GM23248 (cell line): ENCODE data around the gene MEGF11. TPM values are rescaled to one million over a fixed set of nuclear protein-coding genes. Genes with fewer than 3 reads are reported as not detected.

Experiments
- DNase-seq: peaks from one replicate; pipeline ENCODE4 v3.0.0-alpha.2; 2015
- H2AFZ ChIP-seq: fragments of 200-600 bp; sonication (generic); 2 replicates; pipeline ENCODE4 v1.6.1; 2016; ENCODE audit warnings: antibody characterized with exemption
- H3F3A ChIP-seq: fragments of 200-600 bp; sonication (generic); 2 replicates; pipeline ENCODE4 v1.6.1; 2016; ENCODE audit warnings: mild to moderate bottlenecking, antibody characterized with exemption, mixed run types; ENCODE audit not compliant: insufficient read depth
- H3K27ac ChIP-seq: fragments of 200-600 bp; sonication (generic); 2 replicates; pipeline ENCODE4 v1.5.1; 2016; ENCODE audit warnings: mild to moderate bottlenecking
- H3K27me3 ChIP-seq: fragments of 200-600 bp; sonication (generic); replicated peaks from 2 replicates; pipeline ENCODE4 v1.6.1; 2016; ENCODE audit warnings: mild to moderate bottlenecking; ENCODE audit not compliant: insufficient read depth
- H3K36me3 ChIP-seq: fragments of 200-600 bp; sonication (generic); 2 replicates; pipeline ENCODE4 v1.6.1; 2016; ENCODE audit warnings: low read depth, mild to moderate bottlenecking
- H3K4me1 ChIP-seq: fragments of 200-600 bp; sonication (generic); 2 replicates; pipeline ENCODE4 v1.6.1; 2016; ENCODE audit warnings: mild to moderate bottlenecking; ENCODE audit not compliant: insufficient read depth
- H3K4me2 ChIP-seq: fragments of 200-600 bp; sonication (generic); one replicate; pipeline ENCODE4 v1.6.1; 2016; ENCODE audit warnings: mild to moderate bottlenecking; ENCODE audit not compliant: unreplicated experiment
- H3K4me3 ChIP-seq: fragments of 200-600 bp; sonication (generic); 2 replicates; pipeline ENCODE4 v1.5.1; 2016; ENCODE audit warnings: mild to moderate bottlenecking
- H3K79me2 ChIP-seq: fragments of 200-600 bp; sonication (generic); 2 replicates; pipeline ENCODE4 v1.6.1; 2016; ENCODE audit warnings: mild to moderate bottlenecking; ENCODE audit not compliant: insufficient read depth
- H3K9ac ChIP-seq: fragments of 200-600 bp; sonication (generic); 2 replicates; pipeline ENCODE4 v1.6.1; 2016; ENCODE audit warnings: mild to moderate bottlenecking
- H3K9me2 ChIP-seq: fragments of 200-600 bp; sonication (generic); 2 replicates; pipeline ENCODE4 v1.6.1; 2016; ENCODE audit warnings: mixed run types, mild to moderate bottlenecking, moderate library complexity; ENCODE audit not compliant: insufficient read depth
- H3K9me3 ChIP-seq: fragments of 200-600 bp; sonication (generic); one replicate; pipeline ENCODE4 v1.6.1; 2017; ENCODE audit warnings: low read depth
- H4K20me1 ChIP-seq: fragments of 200-600 bp; sonication (generic); 2 replicates; pipeline ENCODE4 v1.6.0; 2016; ENCODE audit not compliant: insufficient read depth
- EZH2 ChIP-seq: fragments of 200-600 bp; sonication (generic); IDR thresholded peaks from 2 replicates; pipeline ENCODE4 v1.6.1; 2018; ENCODE audit warnings: antibody characterized with exemption, mild to moderate bottlenecking; ENCODE audit not compliant: insufficient read depth, poor library complexity, severe bottlenecking
- EZH2phosphoT487 ChIP-seq: fragments of 200-600 bp; sonication (generic); IDR thresholded peaks from 2 replicates; pipeline ENCODE4 v1.6.1; 2018; ENCODE audit warnings: antibody characterized with exemption, moderate library complexity, mild to moderate bottlenecking, low read depth; ENCODE audit not compliant: insufficient read depth
- WGBS, 2 experiments: methylation state at CpG; one replicate each; pipeline ENCODE4 v1.1.6; 2015 to 2017; ENCODE audit warnings: low lambda C conversion rate in 2 of 2, low coverage in 1 of 2; ENCODE audit errors: missing lambda C conversion rate in 2 of 2; 5-methylcytosine and 5-hydroxymethylcytosine counted together
- in situ Hi-C: fragments of 300-500 bp; cut with MboI; formaldehyde crosslinking; loops from 2 replicates; pipeline ENCODE4 v1.15.0; 2020
- polyA plus RNA-seq: library from polyadenylated mRNA; unstranded; fragments of >200 nt; fragmentation: Nextera tagmentation; extraction: Ambion mirVana; gene quantifications from 2 replicates; pipeline ENCODE4 v1.2.1, GENCODE V29; 2016
- total RNA-seq: library from RNA; depleted of rRNA; stranded (reverse); fragments of >200 nt; shearing (Covaris generic); gene quantifications from 2 replicates; pipeline ENCODE4 v1.2.3, GENCODE V29; 2014

MEGF11 gene
- total and polyA plus RNA-seq, 2 experiments from 2014 or later: 0.14 TPM; not detected in 1

- Histone ChIP-seq H4K20me1 (no peaks in the 10 kb centered on the region), H3F3A (no peaks in the 10 kb centered on the region), H3K27me3 (no peaks in the 10 kb centered on the region), H3K36me3 (no peaks in the 10 kb centered on the region), H3K4me3 (no peak overlapping the region), H3K9me2 (no peaks in the 10 kb centered on the region), H3K79me2 (no peaks in the 10 kb centered on the region), H3K4me1 (peaks cover 17% of the 10 kb centered on the region), H3K27ac (no peak overlapping the region), H2AFZ (no peak overlapping the region), H3K9ac (no peak overlapping the region), H3K9me3 (no peaks in the 10 kb centered on the region), H3K4me2 (no peak overlapping the region)
- in situ Hi-C loops: no loop called here
- WGBS, 2 experiments: 86 to 92% methylated on average over 9 of the region's 9 CpGs
- TF ChIP-seq EZH2phosphoT487 (no peak), EZH2 (no peak)
- no peak for DNase-seq
Measured at GRCh38 chr15:65919353-65919752, 334.2 kb downstream of the MEGF11 start.

- no peak for DNase-seq
- Histone ChIP-seq H3K27ac (no peak overlapping the region), H3F3A (no peaks in the 10 kb centered on the region; the same call in 1 of the 2 replicates), H4K20me1 (no peaks in the 10 kb centered on the region), H3K4me1 (peaks cover 17% of the 10 kb centered on the region), H3K4me3 (no peak overlapping the region), H3K9me3 (no peaks in the 10 kb centered on the region), H3K27me3 (no peaks in the 10 kb centered on the region), H3K36me3 (no peaks in the 10 kb centered on the region), H3K9me2 (no peaks in the 10 kb centered on the region), H3K79me2 (no peaks in the 10 kb centered on the region), H3K9ac (no peak overlapping the region), H3K4me2 (no peak overlapping the region), H2AFZ (no peak overlapping the region)
- TF ChIP-seq EZH2 (no peak), EZH2phosphoT487 (no peak)
- in situ Hi-C loops: no loop called here
- WGBS, 2 experiments: 97 to 99% methylated on average over 5 of the region's 5 CpGs
Measured at GRCh38 chr15:65918945-65919344, 334.6 kb downstream of the MEGF11 start.

DNA sequence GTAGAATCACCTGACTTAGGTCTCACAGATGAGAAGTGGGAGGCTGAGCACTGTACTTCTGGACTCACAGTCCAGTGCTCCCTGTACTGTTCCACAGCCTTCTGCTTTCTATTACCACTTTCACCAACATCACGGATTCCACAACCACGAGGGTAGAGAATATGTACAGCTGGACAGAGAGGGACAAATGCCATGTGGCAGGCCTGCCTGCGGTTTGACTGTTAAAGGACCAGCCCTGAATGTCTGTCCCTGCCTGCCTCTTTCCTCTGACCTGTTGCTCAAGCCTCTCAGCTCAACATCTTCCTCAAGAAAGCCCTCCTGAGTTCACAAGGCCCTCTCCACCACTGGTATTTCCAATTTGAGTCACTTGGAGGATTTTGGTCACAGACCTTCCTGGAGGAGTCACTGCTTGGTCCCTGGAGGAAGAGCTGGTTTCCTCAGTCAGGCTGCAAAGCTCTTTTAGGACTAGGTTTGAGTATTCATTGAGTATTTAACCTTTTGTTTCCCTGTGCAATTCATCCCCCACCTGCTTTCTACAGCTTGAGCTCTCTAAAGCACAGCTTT lies 335.1 kb downstream of the MEGF11 start:
- Histone ChIP-seq H3K36me3 (no peaks in the 10 kb centered on the region), H3K79me2 (no peaks in the 10 kb centered on the region), H2AFZ (no peak overlapping the region), H3K27me3 (no peaks in the 10 kb centered on the region), H3F3A (no peaks in the 10 kb centered on the region; the same call in 1 of the 2 replicates), H3K9me3 (no peaks in the 10 kb centered on the region), H4K20me1 (no peaks in the 10 kb centered on the region), H3K9ac (no peak overlapping the region), H3K9me2 (no peaks in the 10 kb centered on the region), H3K4me3 (no peak overlapping the region), H3K4me1 (peaks cover 17% of the 10 kb centered on the region), H3K27ac (no peak overlapping the region), H3K4me2 (no peak overlapping the region)
- DNase-seq: no peak
- TF ChIP-seq EZH2phosphoT487 (no peak), EZH2 (no peak)
- in situ Hi-C loops: no loop called here
- 50 to 64% methylated on average over 3 of the region's 3 CpGs for whole genome bisulfite sequencing, 2 experiments

GRCh38 chr15:65917936-65918335 lies 335.6 kb downstream of the MEGF11 start:
- Histone ChIP-seq H3K4me2 (no peak overlapping the region), H4K20me1 (no peaks in the 10 kb centered on the region), H2AFZ (no peak overlapping the region), H3K79me2 (no peaks in the 10 kb centered on the region), H3K36me3 (no peaks in the 10 kb centered on the region), H3K9me2 (no peaks in the 10 kb centered on the region), H3K9me3 (no peaks in the 10 kb centered on the region), H3K9ac (no peak overlapping the region), H3K27ac (no peak overlapping the region), H3K4me3 (no peak overlapping the region), H3K27me3 (no peaks in the 10 kb centered on the region), H3F3A (no peaks in the 10 kb centered on the region; the same call in 1 of the 2 replicates), H3K4me1 (peaks cover 17% of the 10 kb centered on the region)
- TF ChIP-seq EZH2 (no peak), EZH2phosphoT487 (no peak)
- 93 to 96% methylated on average over 4 of the region's 4 CpGs for WGBS, 2 experiments
- in situ Hi-C loops: no loop called here
- no peak for DNase-seq

DNA sequence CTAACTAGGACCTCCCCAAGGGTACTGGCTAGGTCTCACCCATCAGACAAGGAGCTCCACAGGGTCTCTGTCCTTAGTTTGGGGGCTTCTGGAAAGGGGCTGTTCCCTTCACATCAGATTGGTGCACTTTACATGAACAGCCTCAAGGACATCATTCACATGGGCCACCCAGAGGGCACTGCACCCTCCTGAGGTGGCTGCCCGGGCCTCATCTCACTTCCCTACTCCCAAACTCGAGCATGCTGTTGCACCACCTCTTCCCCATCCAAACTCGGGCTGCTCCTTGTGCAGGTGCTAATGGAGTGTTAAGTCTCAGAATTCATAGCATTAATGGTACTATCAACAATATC lies 336.2 kb downstream of the MEGF11 start:
- Histone ChIP-seq H3K79me2 (no peaks in the 10 kb centered on the region), H3K27ac (no peak overlapping the region), H3K9me2 (no peaks in the 10 kb centered on the region), H3K27me3 (no peaks in the 10 kb centered on the region), H3K9ac (no peak overlapping the region), H3K9me3 (no peaks in the 10 kb centered on the region), H4K20me1 (no peaks in the 10 kb centered on the region), H2AFZ (no peak overlapping the region), H3K4me1 (peaks cover 17% of the 10 kb centered on the region), H3F3A (no peaks in the 10 kb centered on the region; the same call in 1 of the 2 replicates), H3K36me3 (no peaks in the 10 kb centered on the region), H3K4me3 (no peak overlapping the region), H3K4me2 (no peak overlapping the region)
- no peak for TF ChIP-seq EZH2phosphoT487
- 65% methylated on average over 3 of the region's 3 CpGs for WGBS, 2 experiments
- in situ Hi-C loops: no loop called here
- no peak for DNase-seq
